Lower lobe of right lung (tissue), 2 donors: ENCODE data around the gene XRCC2. TPM values are rescaled to one million over a fixed set of nuclear protein-coding genes. Genes with fewer than 3 reads are reported as not detected.
"Not testable (repeated sequence)": the region's sequence is repeated elsewhere in the genome, so short reads cannot be mapped to it uniquely, and the experiment has no call there.

Experiments
- ATAC-seq, 2 donors: fragments of 200-7000 bp; cut with Tn5 transposase; one replicate each; pipeline ENCODE4 v1.9.1; 2020 to 2022; ENCODE audit warnings: mild to moderate bottlenecking in 2 of 2, moderate library complexity in 2 of 2
- DNase-seq: peaks from one replicate; pipeline ENCODE4 v3.0.0-alpha.2; 2020
- H3K27ac ChIP-seq: fragments of 200-600 bp; one replicate; pipeline ENCODE4 v1.8.0; 2022
- H3K27me3 ChIP-seq: fragments of 200-600 bp; one replicate; pipeline ENCODE4 v1.8.0; 2022; ENCODE audit warnings: low read depth
- H3K36me3 ChIP-seq: fragments of 200-600 bp; one replicate; pipeline ENCODE4 v1.8.0; 2022; ENCODE audit warnings: mild to moderate bottlenecking
- H3K4me1 ChIP-seq: fragments of 200-600 bp; one replicate; pipeline ENCODE4 v1.8.0; 2022
- H3K4me3 ChIP-seq: fragments of 200-600 bp; one replicate; pipeline ENCODE4 v1.8.0; 2022; ENCODE audit warnings: mild to moderate bottlenecking
- H3K9me3 ChIP-seq: fragments of 200-600 bp; one replicate; pipeline ENCODE4 v1.8.0; 2022
- CTCF ChIP-seq: fragments of 200-600 bp; IDR thresholded peaks from one replicate; pipeline ENCODE4 v1.8.0; 2022; ENCODE audit warnings: antibody characterized with exemption, mild to moderate bottlenecking
- intact Hi-C: fragments of 100-400 bp; cut with DNase I; formaldehyde crosslinking; loops from one replicate; pipeline ENCODE4 v1.11.0; 2022
- total RNA-seq: library from RNA; stranded (reverse); fragmentation: NEBNext Ultra II Directional; extraction: Animal tissue kit (Norgen Biotek cat#: 25700); gene quantifications from one replicate; pipeline ENCODE4 v1.2.1, GENCODE V29; 2021
- donor health status: DM: no; HTN: yes; CAD: no; lungs with severe emphysema.

XRCC2 gene
- total RNA-seq, 1 donor from 2014 or later = 0.86 TPM

DNA sequence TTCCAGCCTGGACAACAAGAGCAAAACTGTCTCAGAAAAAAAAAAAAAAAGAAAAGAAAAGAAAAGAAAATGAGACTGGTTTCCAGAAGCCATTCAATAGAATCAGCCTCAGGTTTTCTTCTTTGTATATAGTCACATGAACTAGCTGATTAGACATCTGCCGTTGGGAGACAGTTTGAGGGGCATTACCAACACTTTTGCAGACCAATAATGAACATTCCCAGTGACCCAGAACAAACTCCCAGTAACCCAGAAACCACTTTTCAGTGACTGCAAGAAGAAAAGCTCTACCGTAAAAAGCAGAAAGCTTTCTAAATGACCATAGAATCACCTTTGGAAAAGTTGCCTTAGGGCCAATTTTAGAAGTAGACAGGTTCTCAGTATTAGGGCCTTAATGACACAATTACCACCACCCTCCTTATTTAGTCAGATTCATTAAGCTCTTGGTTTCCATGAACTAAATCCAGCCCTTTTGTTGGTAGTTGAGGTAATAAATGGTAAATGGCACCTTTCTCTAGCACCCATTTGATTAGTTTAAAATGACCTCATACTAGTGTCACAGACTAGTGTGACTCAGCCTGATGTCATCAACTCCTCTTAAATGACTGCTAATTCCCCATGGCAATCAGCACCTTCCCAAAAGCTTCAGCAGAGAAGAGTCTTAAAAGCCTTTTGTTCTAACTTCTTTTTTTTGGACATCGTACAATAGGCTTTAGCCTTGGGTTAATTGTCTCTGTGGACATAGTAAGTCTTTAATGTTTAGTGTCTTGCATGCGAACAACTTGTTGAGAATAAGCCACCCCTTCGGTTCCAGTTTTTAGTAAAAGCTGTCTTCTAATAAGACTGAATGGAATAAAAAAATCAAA is 33.6 kb upstream of the XRCC2 start:
- DNase-seq (no peak), ATAC-seq (no peak)
- TF ChIP-seq CTCF = no peak
- intact Hi-C loops = no loop called here
- peaks cover 10% of the 10 kb centered on the region for H3K9me3 ChIP-seq
- no peak overlapping the region for H3K4me3 ChIP-seq
- no peaks in the 10 kb centered on the region for H3K27me3 ChIP-seq
- no peaks in the 10 kb centered on the region for H3K4me1 ChIP-seq
- no peaks in the 10 kb centered on the region for H3K36me3 ChIP-seq
- no peak overlapping the region for H3K27ac ChIP-seq

- DNase-seq (no peak), ATAC-seq (no peak)
- no peaks in the 10 kb centered on the region for H3K27me3 ChIP-seq
- intact Hi-C loops = no loop called here
- no peak overlapping the region for H3K27ac ChIP-seq
- TF ChIP-seq CTCF = no peak
- H3K4me1 ChIP-seq = peaks cover 3% of the 10 kb centered on the region
- no peaks in the 10 kb centered on the region for H3K36me3 ChIP-seq
- no peak overlapping the region for H3K4me3 ChIP-seq
- peaks cover 15% of the 10 kb centered on the region for H3K9me3 ChIP-seq
Observed at GRCh38 chr7:152704796-152705384, 28.9 kb upstream of the XRCC2 start.

GRCh38 chr7:152699079-152699478 is 23.1 kb upstream of the XRCC2 start:
- H3K9me3 ChIP-seq = peaks cover under 1% of the 10 kb centered on the region
- intact Hi-C loops = no loop called here
- TF ChIP-seq CTCF = no peak
- DNase-seq = no peak
- no peak for ATAC-seq
- no peak overlapping the region for H3K27ac ChIP-seq
- H3K4me3 ChIP-seq = no peak overlapping the region
- no peaks in the 10 kb centered on the region for H3K27me3 ChIP-seq
- H3K4me1 ChIP-seq = peaks cover 11% of the 10 kb centered on the region
- H3K36me3 ChIP-seq = no peaks in the 10 kb centered on the region

DNA sequence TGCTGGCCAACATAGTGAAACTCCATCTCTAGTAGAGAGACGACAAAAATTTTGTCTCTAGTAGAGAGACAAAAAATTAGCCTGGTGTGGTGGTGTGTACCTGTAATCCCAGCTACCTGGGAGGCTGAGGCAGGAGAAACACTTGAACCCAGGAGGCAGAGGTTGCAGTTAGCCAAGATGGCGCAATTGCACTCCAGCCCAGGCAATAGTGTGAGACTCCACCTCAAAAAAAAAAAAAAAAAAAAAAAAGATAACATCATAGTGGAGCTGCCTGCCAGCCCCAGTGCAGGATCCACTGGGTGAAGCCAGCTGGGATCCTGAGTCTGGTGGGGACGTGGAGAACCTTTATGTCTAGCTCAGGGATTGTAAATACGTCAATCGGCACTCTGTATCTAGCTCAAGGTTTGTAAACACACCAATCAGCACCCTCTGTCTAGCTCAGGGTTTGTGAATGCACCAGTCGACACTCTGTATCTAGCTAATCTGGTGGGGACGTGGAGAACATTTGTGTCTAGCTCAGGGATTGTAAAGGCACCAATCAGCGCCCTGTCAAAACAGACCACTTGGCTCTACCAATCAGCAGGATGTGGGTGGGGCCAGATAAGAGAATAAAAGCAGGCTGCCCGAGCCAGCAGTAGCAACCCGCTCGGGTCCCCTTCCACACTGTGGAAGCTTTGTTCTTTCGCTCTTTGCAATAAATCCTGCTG is 21.5 kb upstream of the XRCC2 start:
- intact Hi-C loops = not testable (repeated sequence)

GRCh38 chr7:152692196-152692595 is 16.3 kb upstream of the XRCC2 start:
- ATAC-seq, intact Hi-C loops, H3K27ac ChIP-seq, H3K9me3 ChIP-seq, DNase-seq, H3K27me3 ChIP-seq, H3K4me1 ChIP-seq, H3K4me3 ChIP-seq, H3K36me3 ChIP-seq: not testable (repeated sequence)

More for the DNA sequence above, 21.5 kb upstream of the XRCC2 start:
- H3K9me3 ChIP-seq, H3K36me3 ChIP-seq, DNase-seq, H3K4me3 ChIP-seq, H3K27me3 ChIP-seq, H3K27ac ChIP-seq, ATAC-seq: not testable (repeated sequence)
- peaks cover 11% of the 10 kb centered on the region for H3K4me1 ChIP-seq

- no peak overlapping the region for H3K4me3 ChIP-seq
- ATAC-seq (no peak), DNase-seq (no peak)
- H3K36me3 ChIP-seq = no peaks in the 10 kb centered on the region
- no peaks in the 10 kb centered on the region for H3K27me3 ChIP-seq
- no peaks in the 10 kb centered on the region for H3K4me1 ChIP-seq
- intact Hi-C loops = no loop called here
- TF ChIP-seq CTCF = no peak
- H3K9me3 ChIP-seq = no peaks in the 10 kb centered on the region
- no peak overlapping the region for H3K27ac ChIP-seq
Observed at GRCh38 chr7:152683297-152683696, 7.4 kb upstream of the XRCC2 start.
